CD4-positive, alpha-beta memory T cell (primary cell): ENCODE data around the gene SEPTIN7. TPM values are rescaled to one million over a fixed set of nuclear protein-coding genes. Genes with fewer than 3 reads are reported as not detected.
A peak's percentile ranks its signal among the peaks of the same experiment; 100 is the strongest.

Source experiments
- CTCF ChIA-PET: fragments of 350-600 bp; sonication (Branson Sonifier 250); formaldehyde crosslinking; loops from one replicate; lab custom pipeline; 2021; ENCODE audit warnings: inconsistent platforms; ENCODE audit not compliant: partially characterized antibody; lab: Charles Lee
- POLR2A ChIA-PET: fragments of 350-600 bp; sonication (Branson Sonifier 250); formaldehyde crosslinking; loops from one replicate; lab custom pipeline; 2021; ENCODE audit not compliant: partially characterized antibody; lab: Charles Lee
- DNase-seq, 5 donors: peaks; one replicate each; pipeline versions ENCODE4 v3.0.0 to v3.0.0-alpha.2; 2020 to 2022; ENCODE audit warnings: mixed read lengths in 1 of 5
- H3K27ac ChIP-seq: one replicate; pipeline ENCODE4 v1.7.0; 2013; ENCODE audit warnings: low read depth, low read length
- H3K27me3 ChIP-seq: 2 replicates; pipeline ENCODE4 v1.7.0; 2013; ENCODE audit warnings: mild to moderate bottlenecking, low read length, moderate library complexity; ENCODE audit not compliant: insufficient read depth
- H3K36me3 ChIP-seq: 2 replicates; pipeline ENCODE4 v1.7.0; 2013; ENCODE audit warnings: mild to moderate bottlenecking, low read length, moderate library complexity; ENCODE audit not compliant: insufficient read depth
- H3K4me1 ChIP-seq: 2 replicates; pipeline ENCODE4 v1.7.0; 2013; ENCODE audit warnings: mild to moderate bottlenecking, low read length, moderate library complexity; ENCODE audit not compliant: insufficient read depth
- H3K4me3 ChIP-seq, 2 donors: one replicate each; pipeline ENCODE4 v1.7.0; 2013; ENCODE audit warnings: low read length in 2 of 2, mild to moderate bottlenecking in 1 of 2
- H3K9me3 ChIP-seq, 2 donors: one replicate each; pipeline ENCODE4 v1.7.0; 2013; ENCODE audit warnings: low read length in 2 of 2, control low read depth in 1 of 2; ENCODE audit not compliant: control insufficient read depth in 1 of 2
- H3K27ac Mint-ChIP-seq, 7 donors: one replicate each; pipeline ENCODE4 v1.8.0; 2020 to 2021; ENCODE audit warnings: mixed read lengths in 7 of 7, mild to moderate bottlenecking in 6 of 7, inconsistent platforms in 3 of 7, moderate library complexity in 3 of 7
- H3K27me3 Mint-ChIP-seq, 2 donors: one replicate each; pipeline ENCODE4 v1.8.0; 2020 to 2021; ENCODE audit warnings: mixed read lengths in 2 of 2
- H3K36me3 Mint-ChIP-seq, 2 donors: one replicate each; pipeline ENCODE4 v1.8.0; 2020 to 2021; ENCODE audit warnings: mixed read lengths in 2 of 2, inconsistent platforms in 1 of 2, mild to moderate bottlenecking in 1 of 2
- H3K4me1 Mint-ChIP-seq, 4 donors: one replicate each; pipeline ENCODE4 v1.8.0; 2020 to 2021; ENCODE audit warnings: mixed read lengths in 4 of 4, mild to moderate bottlenecking in 1 of 4
- H3K4me3 Mint-ChIP-seq, 8 donors: one replicate each; pipeline ENCODE4 v1.8.0; 2020 to 2021; ENCODE audit warnings: mixed read lengths in 8 of 8, mild to moderate bottlenecking in 7 of 8, moderate library complexity in 6 of 8, inconsistent platforms in 3 of 8
- H3K9me3 Mint-ChIP-seq, 8 donors: one replicate each; pipeline ENCODE4 v1.8.0; 2020 to 2021; ENCODE audit warnings: mixed read lengths in 8 of 8, mild to moderate bottlenecking in 5 of 8, inconsistent platforms in 3 of 8, moderate library complexity in 1 of 8
- intact Hi-C: fragments of 100-400 bp; cut with micrococcal nuclease; formaldehyde crosslinking; loops from one replicate; pipeline ENCODE4 v1.15.1; 2023
- polyA plus RNA-seq, 2 donors: library from polyadenylated mRNA; unstranded; fragments of 300-500 nt; fragmentation: Illumina TruSeq; gene quantifications; one replicate each; pipeline ENCODE4 v1.2.3, GENCODE V29; 2021
- total RNA-seq, 2 experiments: library from RNA; stranded (reverse); gene quantifications; one replicate each; pipeline ENCODE4 v1.2.3, GENCODE V29; 2021

Gene SEPTIN7
- total and polyA plus RNA-seq, 4 experiments from 2014 or later, result 197 to 662 (median 390) TPM

- Histone ChIP-seq H3K27me3 (no peaks in the 10 kb centered on the region), H3K36me3 (no peaks in the 10 kb centered on the region), H3K4me1 (no peaks in the 10 kb centered on the region), H3K9me3 (no peaks in the 10 kb centered on the region), H3K4me3 (no peak overlapping the region), H3K27ac (no peak overlapping the region)
- no peak for DNase-seq
- Mint-ChIP-seq H3K4me3 (no peak overlapping the region), H3K36me3 (peaks cover 0 to 7% of the 10 kb centered on the region in 2 donors), H3K9me3 (peaks cover 0 to 17% (median 6%) of the 10 kb centered on the region in 8 donors), H3K27me3 (peaks cover 0 to 1% of the 10 kb centered on the region in 2 donors), H3K27ac (no peak overlapping the region), H3K4me1 (peaks cover 0 to 1% (median 0%) of the 10 kb centered on the region in 4 donors)
- CTCF ChIA-PET, result interaction anchor here (0.8 kb wide), 1 partner anchor 8 kb away, joined by 3 read pairs; no protein-coding TSS in a partner anchor
- POLR2A ChIA-PET, result interaction anchor here (2.0 kb wide), 1 partner anchor 13 kb away, joined by 5 read pairs; the partner anchor contains the start of gene SEPTIN7
- intact Hi-C loops, result no loop called here
Measured at GRCh38 chr7:35787925-35788324, 12.9 kb upstream of the SEPTIN7 start.

GRCh38 chr7:35792472-35792871 is 8.4 kb upstream of the SEPTIN7 start:
- POLR2A ChIA-PET, result interaction anchor here (2.1 kb wide), 1 partner anchor 8 kb away, joined by 12 read pairs; the partner anchor contains the start of gene SEPTIN7
- CTCF ChIA-PET, result no interaction called here
- Mint-ChIP-seq H3K27ac (no peak overlapping the region), H3K4me1 (peaks cover 0 to 1% (median 0%) of the 10 kb centered on the region in 4 donors), H3K4me3 (no peak overlapping the region), H3K9me3 (peaks cover 0 to 17% (median 6%) of the 10 kb centered on the region in 8 donors), H3K27me3 (peaks cover 0 to 1% of the 10 kb centered on the region in 2 donors), H3K36me3 (peaks cover 0 to 7% of the 10 kb centered on the region in 2 donors)
- Histone ChIP-seq H3K4me1 (no peaks in the 10 kb centered on the region), H3K4me3 (no peak overlapping the region), H3K9me3 (no peaks in the 10 kb centered on the region), H3K36me3 (no peaks in the 10 kb centered on the region), H3K27ac (no peak overlapping the region), H3K27me3 (no peaks in the 10 kb centered on the region)
- intact Hi-C loops, result no loop called here
- no peak for DNase-seq

- no peak overlapping the region for H3K4me3 Mint-ChIP-seq
- ChIA-PET POLR2A (no interaction called here), CTCF (no interaction called here)
- H3K36me3 Mint-ChIP-seq, result peaks cover 0 to 7% of the 10 kb centered on the region in 2 donors
- H3K4me1 Mint-ChIP-seq, result peaks cover 0 to 1% (median 0%) of the 10 kb centered on the region in 4 donors
- Histone ChIP-seq H3K27ac (no peak overlapping the region), H3K9me3 (no peaks in the 10 kb centered on the region), H3K27me3 (no peaks in the 10 kb centered on the region), H3K4me3 (no peak overlapping the region), H3K36me3 (no peaks in the 10 kb centered on the region), H3K4me1 (no peaks in the 10 kb centered on the region)
- DNase-seq, result no peak
- H3K9me3 Mint-ChIP-seq, result peaks cover 0 to 17% (median 6%) of the 10 kb centered on the region in 8 donors
- intact Hi-C loops, result no loop called here
- H3K27me3 Mint-ChIP-seq, result peaks cover 0 to 1% of the 10 kb centered on the region in 2 donors
- no peak overlapping the region for H3K27ac Mint-ChIP-seq
Measured at GRCh38 chr7:35792873-35793489, 7.9 kb upstream of the SEPTIN7 start.

GRCh38 chr7:35797311-35797710 is 3.5 kb upstream of the SEPTIN7 start:
- CTCF ChIA-PET, result no interaction called here
- H3K36me3 Mint-ChIP-seq, result peaks cover 0 to 16% of the 10 kb centered on the region in 2 donors

GRCh38 chr7:35799846-35800717 is 775 bp upstream of the SEPTIN7 start:
- ChIA-PET CTCF (interaction anchor here (1.1 to 4.3 kb wide), 6 partner anchors 13 to 105 kb away, joined by 3 to 33 read pairs (median 9); partner anchors contain the start of gene HERPUD2), POLR2A (interaction anchor here (0.5 to 5.5 kb wide), 29 partner anchors 9 to 1648 kb away, joined by 3 to 196 read pairs (median 6); partner anchors contain the start of genes ELMO1 and HERPUD2)
- Histone ChIP-seq H3K27me3 (no peaks in the 10 kb centered on the region), H3K4me1 (peaks cover 37% of the 10 kb centered on the region), H3K4me3 (peak overlapping the region; percentile 67 to 71), H3K36me3 (no peaks in the 10 kb centered on the region), H3K27ac (peak overlapping the region; percentile 95), H3K9me3 (no peaks in the 10 kb centered on the region)
- peak overlapping the region; percentile 98 to 99 (median 99) for H3K27ac Mint-ChIP-seq
- H3K27me3 Mint-ChIP-seq, result no peaks in the 10 kb centered on the region
- H3K4me1 Mint-ChIP-seq, result peaks cover 25 to 48% (median 33%) of the 10 kb centered on the region in 4 donors
- peak in 1 of 5 donors; percentile 86 for DNase-seq
- no peaks in the 10 kb centered on the region for H3K9me3 Mint-ChIP-seq
- intact Hi-C loops, result loop anchor here (1.0 to 5.0 kb wide), 8 partner anchors 42 to 589 kb away; partner anchors contain the start of genes ANLN, EEPD1 and HERPUD2
- peak overlapping the region; percentile 91 to 96 (median 94) for H3K4me3 Mint-ChIP-seq
- H3K36me3 Mint-ChIP-seq, result peaks cover 4 to 21% of the 10 kb centered on the region in 2 donors

More at GRCh38 chr7:35797311-35797710, 3.5 kb upstream of the SEPTIN7 start:
- Mint-ChIP-seq H3K9me3 (no peaks in the 10 kb centered on the region), H3K4me1 (peaks cover 4 to 20% (median 9%) of the 10 kb centered on the region in 4 donors), H3K27me3 (no peaks in the 10 kb centered on the region), H3K27ac (peak overlapping the region in 4 of 7 donors; percentile 4 to 49 (median 31)), H3K4me3 (peak overlapping the region in 1 of 8 donors; percentile 9)
- Histone ChIP-seq H3K27ac (no peak overlapping the region), H3K4me1 (peaks cover 9% of the 10 kb centered on the region), H3K27me3 (no peaks in the 10 kb centered on the region), H3K36me3 (no peaks in the 10 kb centered on the region), H3K4me3 (no peak overlapping the region), H3K9me3 (no peaks in the 10 kb centered on the region)
- no peak for DNase-seq
- POLR2A ChIA-PET, result no interaction called here
- intact Hi-C loops, result no loop called here

- Histone ChIP-seq H3K4me3 (peak overlapping the region; percentile 4 to 67), H3K9me3 (no peaks in the 10 kb centered on the region), H3K27ac (peak overlapping the region; percentile 95), H3K27me3 (no peaks in the 10 kb centered on the region), H3K4me1 (peaks cover 52% of the 10 kb centered on the region), H3K36me3 (no peaks in the 10 kb centered on the region)
- ChIA-PET CTCF (interaction anchor here (0.7 to 4.3 kb wide), 10 partner anchors 11 to 107 kb away, joined by 3 to 33 read pairs (median 6); partner anchors contain the start of gene HERPUD2), POLR2A (interaction anchor here (0.7 to 5.5 kb wide), 30 partner anchors 10 to 1647 kb away, joined by 3 to 196 read pairs (median 6); partner anchors contain the start of genes ELMO1 and HERPUD2)
- H3K27me3 Mint-ChIP-seq, result no peaks in the 10 kb centered on the region
- peaks cover 35 to 61% (median 45%) of the 10 kb centered on the region in 4 donors for H3K4me1 Mint-ChIP-seq
- H3K4me3 Mint-ChIP-seq, result peak overlapping the region; percentile 91 to 96 (median 94)
- peaks cover 4 to 22% of the 10 kb centered on the region in 2 donors for H3K36me3 Mint-ChIP-seq
- DNase-seq, result peak; percentile 79 to 88 (median 81)
- peak overlapping the region; percentile 92 to 99 (median 99) for H3K27ac Mint-ChIP-seq
- intact Hi-C loops, result loop anchor here (2.0 to 5.0 kb wide), 4 partner anchors 41 to 587 kb away; partner anchors contain the start of gene ANLN
- no peaks in the 10 kb centered on the region for H3K9me3 Mint-ChIP-seq
Measured at GRCh38 chr7:35801392-35802101, 690 bp downstream of the SEPTIN7 start.
